ENCODE measurements around the gene MLN.
"Not testable (repeated sequence)": the region's sequence is repeated elsewhere in the genome, so short reads cannot be mapped to it uniquely, and the experiment has no call there.

- TF ChIP-seq CTCF (IDR thresholded peaks at IDR 0.05 in 8 of 11, conservative IDR thresholded peaks at IDR 0.05 in 3 of 11); POLR2A (IDR thresholded peaks at IDR 0.05): not testable (repeated sequence)
Measured at GRCh38 chr6:33831725-33832124, 27.9 kb upstream of the MLN start.
